Activated T-cell treated with anti-CD3 and anti-CD28 coated beads for 24 hours (primary cell): ENCODE results near the gene LRRFIP1.

ENCODE experiments used
- DNase-seq: peaks from one replicate; pipeline ENCODE4 v3.0.0-alpha.2; 2020; ENCODE audit warnings: low read depth

The LRRFIP1 gene

GRCh38 chr2:237618449-237618848 is 8.9 kb upstream of the LRRFIP1 start:
- no peak for DNase-seq

- no peak for DNase-seq
These were observed 3.7 kb upstream of the LRRFIP1 start for GRCh38 chr2:237623428-237624403.

GRCh38 chr2:237624565-237624964 is 2.8 kb upstream of the LRRFIP1 start:
- no peak for DNase-seq

GRCh38 chr2:237625216-237625705 is 2.1 kb upstream of the LRRFIP1 start:
- no peak for DNase-seq

GRCh38 chr2:237625777-237626176 is 1.6 kb upstream of the LRRFIP1 start:
- no peak for DNase-seq

- no peak for DNase-seq
These were observed 460 bp upstream of the LRRFIP1 start for GRCh38 chr2:237626813-237627440.

- DNase-seq: no peak
These were observed 1.1 kb downstream of the LRRFIP1 start for GRCh38 chr2:237628247-237629187.

GRCh38 chr2:237629188-237629534 is 1.8 kb downstream of the LRRFIP1 start:
- no peak for DNase-seq

- no peak for DNase-seq
These were observed 2.4 kb downstream of the LRRFIP1 start for GRCh38 chr2:237629739-237630138.

GRCh38 chr2:237630216-237631000 is 3.0 kb downstream of the LRRFIP1 start:
- DNase-seq: no peak

- DNase-seq: no peak
These were observed 3.8 kb downstream of the LRRFIP1 start for GRCh38 chr2:237631007-237631785.

GRCh38 chr2:237631801-237632585 is 4.6 kb downstream of the LRRFIP1 start:
- DNase-seq: no peak

GRCh38 chr2:237633061-237633561 is 5.7 kb downstream of the LRRFIP1 start:
- no peak for DNase-seq

GRCh38 chr2:237636578-237636977 is 9.2 kb downstream of the LRRFIP1 start:
- no peak for DNase-seq

GRCh38 chr2:237637429-237638135 is 10.2 kb downstream of the LRRFIP1 start:
- no peak for DNase-seq

- no peak for DNase-seq
These were observed 10.8 kb downstream of the LRRFIP1 start for GRCh38 chr2:237638176-237638575.

GRCh38 chr2:237639052-237639835 is 11.9 kb downstream of the LRRFIP1 start:
- no peak for DNase-seq

- DNase-seq: no peak
These were observed 12.4 kb downstream of the LRRFIP1 start for GRCh38 chr2:237639836-237640220.
